SK-N-SH (cell line): ENCODE data around the gene HSFX1. TPM values are rescaled to one million over a fixed set of nuclear protein-coding genes. Genes with fewer than 3 reads are reported as not detected.
"Not testable (repeated sequence)": the region's sequence is repeated elsewhere in the genome, so short reads cannot be mapped to it uniquely, and the experiment has no call there.

Experiments
- CTCF ChIA-PET: fragments of 300-600, 350-600 bp; formaldehyde crosslinking; extraction: SDS; loops from one replicate; lab custom pipeline; 2021; lab: Yijun Ruan, JAX
- POLR2A ChIA-PET: fragments of 350-600 bp; sonication (Branson Sonifier 250); formaldehyde crosslinking; extraction: SDS; loops from one replicate; lab custom pipeline; 2020; ENCODE audit warnings: antibody characterized with exemption, inconsistent platforms; lab: Yijun Ruan, JAX
- DNase-seq: peaks from one replicate; pipeline ENCODE4 v3.0.0; 2012
- H2AFZ ChIP-seq: fragments of 200-600 bp; sonication (generic); 2 replicates; pipeline ENCODE4 v1.8.1; 2016; ENCODE audit warnings: antibody characterized with exemption, mild to moderate bottlenecking, low read depth
- H3F3A ChIP-seq: fragments of 200-600 bp; sonication (generic); replicated peaks from 2 replicates; pipeline ENCODE3; 2016; ENCODE audit warnings: antibody characterized with exemption, mild to moderate bottlenecking; ENCODE audit not compliant: insufficient read depth
- H3K27ac ChIP-seq, 2 experiments: fragments of 200-500 bp in 1 of 2; fragments of 200-600 bp in 1 of 2; sonication (Bioruptor generic) in 1 of 2; sonication (generic), shearing (Covaris generic) in 1 of 2; 2 replicates each; pipeline versions ENCODE4 v1.5.1 to v1.6.1; 2014 to 2016; ENCODE audit warnings: low read depth in 2 of 2, inconsistent platforms in 1 of 2, low read length in 1 of 2, mild to moderate bottlenecking in 1 of 2, mixed read lengths in 1 of 2
- H3K27me3 ChIP-seq: fragments of 200-600 bp; sonication (generic), shearing (Covaris generic); 2 replicates; pipeline ENCODE4 v1.6.1; 2016; ENCODE audit warnings: mixed run types; ENCODE audit not compliant: insufficient read depth
- H3K36me3 ChIP-seq, 2 experiments: fragments of 200-500 bp in 1 of 2; fragments of 200-600 bp in 1 of 2; sonication (Bioruptor generic) in 1 of 2; sonication (generic) in 1 of 2; replicated peaks in 1 of 2; 2 replicates each; pipeline versions ENCODE3 to v1.5.1; 2014 to 2016; ENCODE audit warnings: low read length in 1 of 2, mild to moderate bottlenecking in 1 of 2; ENCODE audit not compliant: insufficient read depth in 2 of 2, control insufficient read depth in 1 of 2
- H3K4me1 ChIP-seq, 2 experiments: fragments of 200-500 bp in 1 of 2; fragments of 200-600 bp in 1 of 2; sonication (Bioruptor generic) in 1 of 2; sonication (generic), shearing (Covaris generic) in 1 of 2; 2 replicates each; pipeline versions ENCODE4 v1.5.1 to v1.6.1; 2014 to 2016; ENCODE audit warnings: low read depth in 1 of 2, low read length in 1 of 2, mixed run types in 1 of 2; ENCODE audit not compliant: insufficient read depth in 2 of 2, control insufficient read depth in 1 of 2
- H3K4me2 ChIP-seq: fragments of 200-600 bp; sonication (generic), shearing (Covaris generic); 2 replicates; pipeline ENCODE4 v1.6.1; 2017; ENCODE audit warnings: mixed run types
- H3K4me3 ChIP-seq, 2 experiments: fragments of 200-500 bp in 1 of 2; fragments of 200-600 bp in 1 of 2; sonication (Bioruptor generic) in 1 of 2; sonication (generic), shearing (Covaris generic) in 1 of 2; 2 replicates each; pipeline versions ENCODE4 v1.5.1 to v1.8.1; 2014 to 2016; ENCODE audit warnings: low read depth in 2 of 2, inconsistent platforms in 1 of 2, low read length in 1 of 2, mild to moderate bottlenecking in 1 of 2, mixed read lengths in 1 of 2, moderate library complexity in 1 of 2
- H3K79me2 ChIP-seq: fragments of 200-600 bp; sonication (generic); 2 replicates; pipeline ENCODE4 v1.8.1; 2017; ENCODE audit warnings: mild to moderate bottlenecking; ENCODE audit not compliant: insufficient read depth
- H3K9ac ChIP-seq: fragments of 200-600 bp; sonication (generic); 2 replicates; pipeline ENCODE4 v1.6.1; 2017; ENCODE audit warnings: mixed run types
- H3K9me2 ChIP-seq: fragments of 200-600 bp; sonication (generic); 2 replicates; pipeline ENCODE4 v1.6.1; 2017; ENCODE audit warnings: mixed run types
- H3K9me3 ChIP-seq: fragments of 200-600 bp; sonication (generic); 2 replicates; pipeline ENCODE4 v1.6.1; 2017; ENCODE audit warnings: mixed run types, mild to moderate bottlenecking, moderate library complexity
- H4K20me1 ChIP-seq: fragments of 200-600 bp; sonication (generic); 2 replicates; pipeline ENCODE4 v1.6.1; 2017; ENCODE audit warnings: mild to moderate bottlenecking, mixed run types; ENCODE audit not compliant: insufficient read depth
- ELF1 ChIP-seq: IDR thresholded peaks from 2 replicates; pipeline ENCODE4 v1.4.0; 2012
- EP300 ChIP-seq, 2 experiments: IDR thresholded peaks; 2 replicates each; pipeline versions ENCODE4 v1.4.0 to v1.6.1; 2012; ENCODE audit warnings: borderline replicate concordance in 1 of 2, low read depth in 1 of 2, low read length in 1 of 2
- EZH2phosphoT487 ChIP-seq: fragments of 200-600 bp; sonication (generic); IDR thresholded peaks from 2 replicates; pipeline ENCODE4 v1.6.1; 2017; ENCODE audit warnings: low read depth, mixed run types, mild to moderate bottlenecking, antibody characterized with exemption, moderate library complexity, borderline replicate concordance
- FOSL2 ChIP-seq: IDR thresholded peaks from 2 replicates; pipeline ENCODE4 v1.4.0; 2012; ENCODE audit warnings: low read depth, mild to moderate bottlenecking, moderate library complexity, borderline replicate concordance
- FOXM1 ChIP-seq: IDR thresholded peaks from 2 replicates; pipeline ENCODE4 v1.4.0; 2012; ENCODE audit warnings: low read depth, mild to moderate bottlenecking
- GABPA ChIP-seq: IDR thresholded peaks from 2 replicates; pipeline ENCODE4 v1.4.0; 2012; ENCODE audit warnings: low read depth, mild to moderate bottlenecking
- GATA2 ChIP-seq: sonication (generic); formaldehyde crosslinking; IDR thresholded peaks from 2 replicates; pipeline ENCODE4 v1.5.0; 2020; ENCODE audit warnings: mild to moderate bottlenecking, missing genetic modification reagents
- NFIC ChIP-seq: IDR thresholded peaks from 2 replicates; pipeline ENCODE4 v1.4.0; 2012; ENCODE audit warnings: borderline replicate concordance
- NRF1 ChIP-seq: IDR thresholded peaks from 2 replicates; pipeline ENCODE4 v1.6.1; 2012; ENCODE audit warnings: low read depth, mild to moderate bottlenecking, low read length
- PBX3 ChIP-seq: IDR thresholded peaks from 2 replicates; pipeline ENCODE4; 2012
- RCOR1 ChIP-seq: fragments of 150-350 bp; IDR thresholded peaks from 2 replicates; pipeline ENCODE4 v1.6.1; 2017; ENCODE audit warnings: antibody characterized with exemption, low read length
- RFX5 ChIP-seq: IDR thresholded peaks from 2 replicates; pipeline ENCODE4 v1.6.1; 2012; ENCODE audit warnings: mild to moderate bottlenecking, improper control_type of control experiment, low read length
- TAF1 ChIP-seq: IDR thresholded peaks from 2 replicates; pipeline ENCODE4 v1.6.1; 2012; ENCODE audit warnings: low read depth, mild to moderate bottlenecking, low read length, moderate library complexity, borderline replicate concordance
- TCF12 ChIP-seq: IDR thresholded peaks from 2 replicates; pipeline ENCODE4 v1.4.0; 2012
- USF2 ChIP-seq: fragments of 150-350 bp; IDR thresholded peaks from 2 replicates; pipeline ENCODE4 v1.6.1; 2017; ENCODE audit warnings: antibody characterized with exemption, low read length, low read depth, borderline replicate concordance
- WGBS: methylation state at CpG from one replicate; pipeline ENCODE4 v1.1.6; 2017; ENCODE audit warnings: low lambda C conversion rate; 5-methylcytosine and 5-hydroxymethylcytosine counted together
- polyA plus RNA-seq, 3 experiments: library from polyadenylated mRNA; depleted of rRNA; stranded (reverse); fragments of >200 nt; gene quantifications; 2 replicates each; pipeline ENCODE4 v1.2.3, GENCODE V29; 2012

HSFX1 gene
- polyA plus RNA-seq, 1 of the 3 experiments (the other 2 are of a cell fraction), result 0.12 TPM

GRCh38 chrX:149760965-149761364, 12.9 kb upstream of the HSFX1 start:
- whole genome bisulfite sequencing, result 6% methylated on average over 3 of the region's 3 CpGs
- Histone ChIP-seq H3K4me1 (no peaks in the 10 kb centered on the region), H3K9ac (no peak overlapping the region), H3K27ac (no peak overlapping the region), H3K27me3 (peaks cover 20% of the 10 kb centered on the region; the same call in 1 of the 2 replicates), H2AFZ (no peak overlapping the region), H3K4me2 (no peak overlapping the region), H3K4me3 (no peak overlapping the region)
- POLR2A ChIA-PET, result no interaction called here
- DNase-seq, result no peak
- CTCF ChIA-PET, result no interaction called here
- no peak for TF ChIP-seq PBX3
- no peak for TF ChIP-seq ELF1
- TF ChIP-seq NRF1, result no peak
- TF ChIP-seq EP300 (IDR thresholded peaks at IDR 0.05; ENCODE audit: borderline replicate concordance in 1 of 2, low read depth in 1 of 2, low read length in 1 of 2), result no peak
- no peak for TF ChIP-seq FOXM1
- TF ChIP-seq TCF12, result no peak
- TF ChIP-seq GATA2 (CRISPR knock-in tag), result no peak
- TF ChIP-seq RFX5, result no peak
- TF ChIP-seq FOSL2, result no peak
- TF ChIP-seq GABPA, result no peak
- no peak for TF ChIP-seq RCOR1
- TF ChIP-seq NFIC, result no peak
- TF ChIP-seq EZH2phosphoT487, result no peak
- TF ChIP-seq TAF1, result no peak
- TF ChIP-seq USF2, result no peak
- TF ChIP-seq, all 33 proteins: peak for 0
- no peaks in the 10 kb centered on the region for H3F3A ChIP-seq
- no peaks in the 10 kb centered on the region for H3K9me3 ChIP-seq
- H3K79me2 ChIP-seq, result no peaks in the 10 kb centered on the region
- H3K36me3 ChIP-seq, result no peaks in the 10 kb centered on the region
- H4K20me1 ChIP-seq, result no peaks in the 10 kb centered on the region
- no peaks in the 10 kb centered on the region for H3K9me2 ChIP-seq

DNA sequence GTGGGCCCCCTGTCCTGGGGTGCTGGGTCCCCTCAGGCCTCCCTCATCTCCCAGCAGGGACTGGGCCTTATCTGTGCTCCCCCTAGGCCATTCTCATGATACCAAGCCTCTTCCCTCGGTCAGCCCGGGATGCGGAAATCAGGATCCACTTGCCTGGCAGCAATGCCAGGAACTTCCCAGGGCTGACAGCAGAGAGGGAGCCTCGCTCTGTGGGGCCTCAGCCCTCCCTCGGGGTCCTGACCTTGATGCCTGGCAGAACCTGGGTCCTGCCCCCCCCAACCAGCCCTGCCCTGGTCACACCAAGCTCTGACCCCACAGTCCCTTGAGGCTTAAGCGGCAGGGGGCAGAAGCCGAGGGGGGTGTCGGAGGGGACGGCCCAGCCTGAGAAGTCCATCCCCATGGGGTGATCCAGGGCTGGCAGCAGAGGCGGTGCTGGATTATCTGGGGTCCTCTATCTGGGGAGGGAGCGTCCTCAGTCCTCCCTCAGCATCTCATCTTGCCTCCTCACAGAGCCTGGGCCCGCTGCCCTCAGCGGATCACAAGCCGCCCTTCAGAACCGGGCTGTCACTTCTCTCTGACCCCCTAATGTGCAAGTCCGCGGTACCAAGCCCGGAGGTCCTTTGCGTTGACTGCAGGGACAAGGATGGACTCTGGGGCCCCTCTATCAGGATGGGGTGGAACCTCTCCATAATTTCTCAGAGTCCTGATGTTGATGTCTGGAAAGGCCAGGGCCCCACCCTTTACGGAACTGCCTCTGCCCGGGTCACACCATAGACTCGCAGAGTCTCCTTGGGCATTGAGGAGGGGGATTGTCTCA, 11.8 kb upstream of the HSFX1 start:
- DNase-seq, CTCF ChIA-PET: not testable (repeated sequence)
- whole genome bisulfite sequencing, result 22% methylated on average over 15 of the region's 22 CpGs

More for the DNA sequence above, 11.8 kb upstream of the HSFX1 start:
- H3K27ac ChIP-seq, H3F3A ChIP-seq, H2AFZ ChIP-seq, H3K4me3 ChIP-seq, H3K9me3 ChIP-seq, H3K36me3 ChIP-seq, POLR2A ChIA-PET, H3K9me2 ChIP-seq, H3K4me1 ChIP-seq, H3K4me2 ChIP-seq, H3K9ac ChIP-seq, H4K20me1 ChIP-seq, H3K79me2 ChIP-seq: not testable (repeated sequence)
- peaks cover 19% of the 10 kb centered on the region; the same call in 1 of the 2 replicates for H3K27me3 ChIP-seq
